HG03159 (cell line): ENCODE results near the gene TCF7L2.

Experiments used
- ATAC-seq: cut with Tn5 transposase; IDR thresholded peaks from one replicate; pipeline ENCODE4 v1.9.1; 2021; ENCODE audit warnings: mild to moderate bottlenecking, moderate library complexity; ENCODE audit not compliant: unreplicated experiment

The TCF7L2 gene

DNA sequence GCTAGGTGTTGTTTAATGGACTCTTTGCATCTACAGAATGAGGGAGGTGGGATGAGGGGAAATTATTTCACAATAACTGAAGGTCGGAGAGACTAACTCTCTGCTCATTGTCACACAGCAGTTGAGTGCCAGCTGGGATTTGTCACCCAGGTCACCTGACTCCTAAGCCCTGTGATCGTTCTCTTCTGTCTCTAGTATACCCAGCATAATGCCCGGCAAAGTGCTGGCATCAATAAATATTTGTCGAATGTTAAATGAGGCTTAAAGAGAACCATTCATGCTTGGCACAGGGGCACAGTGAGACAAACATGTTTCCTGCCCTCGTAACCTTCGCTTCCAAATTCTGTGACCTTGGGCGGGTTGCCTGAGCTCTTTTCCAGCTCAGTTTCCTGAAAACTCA lies 70.8 kb downstream of the TCF7L2 start:
- ATAC-seq: no peak

- no peak for ATAC-seq
Observed at GRCh38 chr10:113021268-113022040, 71.4 kb downstream of the TCF7L2 start.

GRCh38 chr10:113022265-113022664 lies 72.2 kb downstream of the TCF7L2 start:
- ATAC-seq: no peak

DNA sequence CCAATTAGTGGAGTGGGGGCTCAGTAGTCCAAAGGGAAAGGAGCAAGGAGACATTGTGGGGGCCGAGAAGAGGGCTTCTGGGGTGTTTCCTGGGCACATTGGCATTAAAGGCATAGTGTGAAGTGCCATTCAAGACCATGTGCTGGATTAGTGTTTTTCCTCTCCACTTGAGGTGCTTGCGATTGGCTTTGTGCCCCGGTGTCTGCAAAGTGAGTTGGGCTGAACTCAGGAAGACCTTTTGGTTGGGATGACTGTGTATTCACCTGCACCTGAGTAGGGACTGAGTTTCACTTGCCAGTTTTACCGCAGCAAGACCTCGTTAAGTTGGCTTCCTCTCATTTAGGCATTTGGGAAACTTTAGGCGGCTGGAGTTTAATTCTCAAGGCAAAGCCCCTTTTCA lies 73.0 kb downstream of the TCF7L2 start:
- no peak for ATAC-seq

DNA sequence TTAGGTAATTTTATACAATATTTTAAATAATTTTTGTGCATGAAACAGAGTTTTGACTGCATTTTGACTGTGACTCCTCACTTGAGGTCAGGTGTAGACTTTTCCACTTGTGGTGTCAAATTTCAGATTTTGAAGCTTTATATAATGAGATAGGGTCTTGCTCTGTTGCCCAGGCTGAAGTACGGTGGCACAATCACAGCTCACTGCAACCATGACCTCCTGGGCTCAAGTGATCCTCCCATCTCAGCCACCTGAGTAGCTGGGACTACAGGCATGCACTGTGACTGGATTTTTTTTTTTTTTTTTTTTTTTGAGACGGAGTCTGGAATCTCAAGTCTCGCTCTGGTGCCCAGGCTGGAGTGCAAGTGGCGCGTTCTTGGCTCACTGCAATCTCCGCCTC lies 74.9 kb downstream of the TCF7L2 start:
- no peak for ATAC-seq

DNA sequence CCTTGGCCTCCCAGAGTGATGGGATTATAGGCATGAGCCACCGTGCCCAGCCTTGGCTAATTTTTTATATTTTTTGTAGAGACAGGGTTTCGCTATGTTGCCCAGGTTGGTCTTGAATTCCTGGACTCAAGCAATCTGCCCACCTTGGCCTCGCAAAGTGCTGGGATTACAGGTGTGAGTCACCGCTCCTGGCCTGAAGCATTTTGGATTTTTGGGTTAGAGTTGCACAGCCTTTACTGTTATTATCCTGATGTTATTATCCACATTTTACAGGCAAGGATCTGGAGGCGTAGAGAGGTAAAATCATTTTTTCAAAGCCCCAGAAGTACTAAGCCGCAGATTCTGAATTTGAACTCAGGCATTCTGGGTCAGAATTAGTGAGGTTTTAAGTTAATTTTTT lies 75.4 kb downstream of the TCF7L2 start:
- no peak for ATAC-seq

DNA sequence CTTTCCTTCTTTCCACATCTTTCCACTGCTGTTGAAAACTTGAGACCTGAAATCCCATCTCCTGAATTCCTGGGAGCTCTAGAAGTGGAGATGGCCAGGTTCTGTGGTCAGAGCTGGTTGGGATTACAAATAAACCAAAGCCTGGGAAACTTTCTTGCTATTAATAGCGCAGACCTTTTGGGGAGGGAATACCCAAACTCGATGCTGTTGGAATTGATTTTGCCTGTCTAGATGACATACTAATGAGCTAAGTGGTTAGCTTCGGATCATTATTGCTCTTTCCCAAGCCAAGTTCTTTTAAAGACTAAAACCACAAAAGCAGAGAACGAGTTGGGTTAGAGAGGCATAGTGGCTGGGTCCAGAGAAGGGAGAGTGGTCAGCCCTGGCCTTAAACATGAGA lies 76.6 kb downstream of the TCF7L2 start:
- ATAC-seq: no peak

DNA sequence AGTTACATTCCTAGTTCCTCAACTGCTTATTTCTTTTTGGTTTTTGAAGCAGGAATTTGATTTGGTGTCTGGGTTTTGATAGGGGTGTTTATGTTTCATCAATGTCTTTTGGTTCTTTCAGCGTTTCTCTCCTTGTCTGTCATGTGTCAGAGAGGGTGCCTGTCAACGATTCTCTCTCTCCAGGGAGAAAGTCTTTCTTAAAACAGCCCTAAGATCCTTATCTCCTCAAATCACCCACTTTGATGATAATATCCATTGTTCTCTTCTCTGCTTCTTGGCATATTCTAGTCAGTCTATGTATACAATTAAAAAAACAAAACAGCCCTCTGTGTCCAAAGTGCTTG lies 77.2 kb downstream of the TCF7L2 start:
- no peak for ATAC-seq

DNA sequence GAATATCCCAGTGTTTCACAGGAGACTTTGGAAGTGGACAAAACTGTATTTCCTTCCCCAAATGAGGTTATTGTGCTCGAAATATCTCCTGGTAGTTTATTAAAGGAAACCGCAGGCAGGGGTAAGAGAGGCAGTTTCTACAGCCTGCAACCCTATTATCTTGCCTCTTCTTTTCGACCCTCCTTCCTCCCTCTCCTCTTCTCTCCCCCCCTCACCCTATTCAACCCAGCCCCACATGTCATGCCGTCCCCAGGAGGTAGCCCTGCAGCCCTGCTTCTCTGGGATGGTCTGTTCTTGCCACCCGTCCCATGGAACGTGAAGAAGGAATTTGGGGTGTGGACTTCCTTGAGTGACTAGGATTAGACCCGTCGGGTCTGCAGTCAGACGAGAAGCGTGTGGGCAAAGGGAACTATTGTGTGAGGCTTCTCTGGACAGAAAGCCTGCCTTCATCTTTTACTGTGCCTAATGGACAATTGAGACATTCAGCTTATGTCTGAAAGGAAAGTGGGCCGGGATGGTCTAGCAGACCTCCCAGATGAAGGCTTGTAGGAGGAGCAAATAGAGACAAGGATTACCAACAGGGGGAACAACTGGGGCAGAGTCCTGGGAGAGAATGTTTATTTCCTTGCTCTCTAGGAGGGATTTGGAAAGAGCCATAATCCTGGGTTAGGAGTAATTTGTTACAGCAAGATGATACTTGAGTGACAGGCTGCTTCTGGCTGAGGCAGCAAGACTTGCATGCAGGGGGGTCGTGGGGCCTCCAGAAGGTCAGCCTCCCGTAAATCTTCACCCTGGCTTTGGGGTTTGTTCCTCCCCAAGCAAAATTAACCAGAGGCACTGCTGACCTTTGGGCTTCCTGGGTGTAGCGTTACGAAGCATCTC lies 77.8 kb downstream of the TCF7L2 start:
- ATAC-seq: no peak

GRCh38 chr10:113028456-113029440 lies 78.7 kb downstream of the TCF7L2 start:
- ATAC-seq: no peak

DNA sequence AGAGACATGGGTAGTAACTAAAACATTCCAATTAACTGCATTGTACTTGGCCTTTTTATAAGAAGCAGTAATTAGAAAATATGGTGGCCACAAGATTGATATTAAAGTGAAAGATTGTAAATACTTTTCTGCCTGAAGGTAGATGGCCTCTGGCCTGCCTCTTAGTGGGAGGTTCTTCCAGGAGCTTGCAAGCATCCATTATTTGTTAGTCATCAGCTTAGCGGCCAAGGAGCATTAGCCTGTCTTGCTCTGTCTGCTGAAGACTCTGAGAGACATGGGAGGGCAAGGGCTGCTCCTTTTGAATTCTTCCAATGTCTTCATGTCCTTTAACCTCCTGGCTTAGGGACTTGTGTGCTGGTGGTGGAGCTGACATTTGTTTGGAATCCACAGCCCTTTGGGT lies 80.4 kb downstream of the TCF7L2 start:
- ATAC-seq: no peak

- no peak for ATAC-seq
Observed at GRCh38 chr10:113031147-113031546, 81.1 kb downstream of the TCF7L2 start.

DNA sequence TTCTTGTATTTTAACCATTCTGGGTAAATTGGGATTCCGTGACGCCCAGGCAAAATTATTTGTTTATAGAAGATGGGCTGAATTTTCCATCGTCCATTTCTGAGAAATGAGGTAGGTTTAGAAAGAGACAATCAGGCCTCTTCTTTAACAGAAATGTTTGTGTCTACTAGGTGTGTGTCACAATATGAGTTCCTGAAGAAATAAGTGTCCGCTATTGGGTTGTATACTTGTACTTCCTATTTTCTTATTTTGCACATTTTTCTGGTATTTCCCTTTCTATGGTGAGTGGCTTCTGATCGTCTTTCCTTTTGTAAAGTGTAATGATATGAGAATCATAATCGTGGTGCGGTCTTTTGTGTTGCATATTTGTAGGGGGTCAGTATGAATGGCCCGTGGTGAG lies 83.9 kb downstream of the TCF7L2 start:
- no peak for ATAC-seq

- no peak for ATAC-seq
Observed at GRCh38 chr10:113035732-113036312, 85.8 kb downstream of the TCF7L2 start.

GRCh38 chr10:113036619-113037018 lies 86.6 kb downstream of the TCF7L2 start:
- no peak for ATAC-seq

- ATAC-seq: no peak
Observed at GRCh38 chr10:113037218-113037617, 87.2 kb downstream of the TCF7L2 start.

DNA sequence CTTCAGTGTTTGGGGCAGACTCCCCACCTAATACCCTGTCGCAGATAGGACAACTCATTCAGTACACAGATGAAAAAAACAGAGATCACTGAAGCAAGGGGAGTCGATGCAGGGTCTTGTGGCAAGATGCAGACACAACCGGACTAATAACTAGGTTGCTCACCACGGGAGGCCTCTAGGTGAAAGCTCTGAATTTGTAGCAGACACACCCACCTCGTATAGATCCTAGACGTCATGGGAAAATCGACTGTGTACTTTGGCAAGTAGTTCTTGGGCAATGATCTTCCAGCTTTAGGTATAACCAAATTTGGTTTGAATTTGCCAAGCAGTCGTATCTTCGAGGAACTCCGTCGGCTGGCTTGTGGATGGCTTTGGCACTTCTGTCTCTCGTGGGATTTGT lies 88.1 kb downstream of the TCF7L2 start:
- no peak for ATAC-seq

GRCh38 chr10:113038985-113039384 lies 88.9 kb downstream of the TCF7L2 start:
- no peak for ATAC-seq

DNA sequence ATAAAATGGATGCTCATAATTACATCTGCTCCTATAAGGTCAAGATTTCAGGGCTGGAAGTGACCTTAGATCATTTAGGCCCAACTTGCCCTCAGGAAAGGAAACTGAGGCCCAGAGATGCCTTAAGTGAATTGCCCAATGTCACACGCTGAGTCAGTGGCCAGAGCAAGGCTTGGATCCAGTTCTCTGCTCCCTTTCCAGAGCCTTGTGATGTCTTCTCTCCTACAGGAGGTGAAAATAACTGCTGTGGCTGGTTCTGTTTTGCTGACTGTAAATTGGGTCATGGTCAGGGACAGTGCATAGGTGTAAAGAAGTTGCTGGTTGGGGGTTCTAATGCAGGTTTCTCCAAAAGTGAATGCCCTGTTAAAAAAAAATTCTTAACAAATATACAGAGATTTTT lies 91.3 kb downstream of the TCF7L2 start:
- no peak for ATAC-seq

- no peak for ATAC-seq
Observed at GRCh38 chr10:113041841-113042750, 92.0 kb downstream of the TCF7L2 start.
